H9 (cell line): ENCODE results near the gene SMTNL2. TPM values are rescaled to one million over a fixed set of nuclear protein-coding genes. Genes with fewer than 3 reads are reported as not detected.
"Not testable (repeated sequence)": the region's sequence is repeated elsewhere in the genome, so short reads cannot be mapped to it uniquely, and the experiment has no call there.

Experiments used
- DNase-seq: peaks from one replicate; pipeline ENCODE4 v3.0.0-alpha.2; 2017
- H2AFZ ChIP-seq: one replicate; pipeline ENCODE4 v1.6.1; 2013; ENCODE audit warnings: mild to moderate bottlenecking, low read length, control low read depth, moderate library complexity
- H2AK5ac ChIP-seq: 2 replicates; pipeline ENCODE4 v1.6.1; 2013; ENCODE audit warnings: low read length, control low read depth, mixed read lengths; ENCODE audit not compliant: insufficient read length
- H2BK120ac ChIP-seq: one replicate; pipeline ENCODE4 v1.6.1; 2013; ENCODE audit warnings: low read depth, mild to moderate bottlenecking, low read length, control low read depth, inconsistent platforms; ENCODE audit not compliant: poor library complexity, severe bottlenecking
- H2BK12ac ChIP-seq: 2 replicates; pipeline ENCODE4 v1.6.1; 2013; ENCODE audit warnings: low read length, control low read depth, mixed read lengths, low read depth; ENCODE audit not compliant: insufficient read length
- H2BK15ac ChIP-seq: 2 replicates; pipeline ENCODE4 v1.6.1; 2013; ENCODE audit warnings: low read depth, low read length, control low read depth
- H2BK20ac ChIP-seq: one replicate; pipeline ENCODE4 v1.6.1; 2013; ENCODE audit warnings: low read depth, mild to moderate bottlenecking, low read length, control low read depth, inconsistent platforms; ENCODE audit not compliant: poor library complexity, severe bottlenecking
- H2BK5ac ChIP-seq: 2 replicates; pipeline ENCODE4 v1.6.1; 2013; ENCODE audit warnings: low read length, control low read depth, mixed read lengths; ENCODE audit not compliant: insufficient read length
- H3K14ac ChIP-seq: 2 replicates; pipeline ENCODE4 v1.6.1; 2013; ENCODE audit warnings: low read length, control low read depth; ENCODE audit not compliant: insufficient read depth
- H3K18ac ChIP-seq: 2 replicates; pipeline ENCODE4 v1.6.1; 2013; ENCODE audit warnings: low read depth, mild to moderate bottlenecking, mixed read lengths, low read length, control low read depth; ENCODE audit not compliant: insufficient read length
- H3K23ac ChIP-seq: 2 replicates; pipeline ENCODE4 v1.6.1; 2013; ENCODE audit warnings: low read length, control low read depth, mixed read lengths, low read depth; ENCODE audit not compliant: insufficient read length
- H3K23me2 ChIP-seq: 2 replicates; pipeline ENCODE4 v1.6.1; 2013; ENCODE audit warnings: low read depth, mild to moderate bottlenecking, mixed read lengths, low read length, control low read depth; ENCODE audit not compliant: insufficient read length, poor library complexity, severe bottlenecking
- H3K27ac ChIP-seq: 2 replicates; pipeline ENCODE4 v1.5.1; 2013; ENCODE audit warnings: low read length, control low read depth, mixed read lengths, low read depth; ENCODE audit not compliant: insufficient read length
- H3K27me3 ChIP-seq: 2 replicates; pipeline ENCODE4 v1.6.1; 2013; ENCODE audit warnings: low read length, control low read depth, inconsistent platforms; ENCODE audit not compliant: insufficient read depth
- H3K4ac ChIP-seq: 2 replicates; pipeline ENCODE4 v1.6.1; 2013; ENCODE audit warnings: low read depth, mild to moderate bottlenecking, control low read depth, inconsistent platforms, low read length, moderate library complexity
- H3K4me1 ChIP-seq: 2 replicates; pipeline ENCODE4 v1.6.1; 2013; ENCODE audit warnings: low read length, control low read depth, inconsistent platforms; ENCODE audit not compliant: insufficient read depth
- H3K4me2 ChIP-seq: 2 replicates; pipeline ENCODE4 v1.6.1; 2013; ENCODE audit warnings: low read length, control low read depth, mixed read lengths; ENCODE audit not compliant: insufficient read length, insufficient read depth
- H3K56ac ChIP-seq: 2 replicates; pipeline ENCODE4 v1.6.1; 2013; ENCODE audit warnings: low read depth, mild to moderate bottlenecking, mixed read lengths, low read length, control low read depth; ENCODE audit not compliant: insufficient read length
- H3K79me1 ChIP-seq: 2 replicates; pipeline ENCODE4 v1.6.1; 2013; ENCODE audit warnings: low read depth, mild to moderate bottlenecking, moderate library complexity, low read length, control low read depth, inconsistent platforms; ENCODE audit not compliant: insufficient read depth, poor library complexity, severe bottlenecking
- H3K79me2 ChIP-seq: 2 replicates; pipeline ENCODE4 v1.6.1; 2013; ENCODE audit warnings: low read length, control low read depth, inconsistent platforms; ENCODE audit not compliant: insufficient read depth
- H3K9ac ChIP-seq: 2 replicates; pipeline ENCODE4 v1.6.1; 2013; ENCODE audit warnings: low read length, control low read depth, mixed read lengths; ENCODE audit not compliant: insufficient read length; ENCODE audit errors: extremely low read depth
- H3K9me3 ChIP-seq: one replicate; pipeline ENCODE4 v1.6.1; 2013; ENCODE audit warnings: low read depth, low read length, inconsistent platforms; ENCODE audit not compliant: control insufficient read depth
- H3T11ph ChIP-seq: one replicate; pipeline ENCODE4 v1.6.1; 2013; ENCODE audit warnings: mild to moderate bottlenecking, low read length, control low read depth, inconsistent platforms
- H4K20me1 ChIP-seq: one replicate; pipeline ENCODE4 v1.6.1; 2013; ENCODE audit not compliant: control insufficient read depth, insufficient read length, insufficient read depth
- H4K5ac ChIP-seq: 2 replicates; pipeline ENCODE4 v1.6.1; 2013; ENCODE audit warnings: low read depth, mild to moderate bottlenecking, mixed read lengths, low read length, control low read depth; ENCODE audit not compliant: insufficient read length
- H4K8ac ChIP-seq: replicated peaks from 2 replicates; pipeline ENCODE4 v1.6.1; 2013; ENCODE audit warnings: low read length, control low read depth, mixed read lengths, low read depth; ENCODE audit not compliant: insufficient read length
- H4K91ac ChIP-seq: 2 replicates; pipeline ENCODE4 v1.6.1; 2013; ENCODE audit warnings: low read depth, mild to moderate bottlenecking, moderate library complexity, mixed read lengths, low read length, control low read depth; ENCODE audit not compliant: insufficient read length
- H3K27ac Mint-ChIP-seq, 3 experiments: 2 replicates in 2 of 3; 3 replicates in 1 of 3; pipeline ENCODE4 v1.8.0; 2020 to 2021; ENCODE audit warnings: mixed read lengths in 3 of 3, mild to moderate bottlenecking in 1 of 3, moderate library complexity in 1 of 3
- H3K27me3 Mint-ChIP-seq: 2 replicates; pipeline ENCODE4 v1.8.0; 2021; ENCODE audit warnings: low read depth, mild to moderate bottlenecking, moderate library complexity, mixed read lengths
- H3K36me3 Mint-ChIP-seq, 3 experiments: 2 replicates in 2 of 3; 3 replicates in 1 of 3; pipeline ENCODE4 v1.8.0; 2020 to 2021; ENCODE audit warnings: low read depth in 3 of 3, mixed read lengths in 3 of 3; ENCODE audit not compliant: insufficient read depth in 1 of 3
- H3K4me1 Mint-ChIP-seq, 2 experiments: 2 replicates each; pipeline ENCODE4 v1.8.0; 2020; ENCODE audit warnings: mixed read lengths in 2 of 2
- H3K4me3 Mint-ChIP-seq, 2 experiments: 2 replicates in 1 of 2; 3 replicates in 1 of 2; pipeline ENCODE4 v1.8.0; 2020 to 2021; ENCODE audit warnings: mild to moderate bottlenecking in 2 of 2, mixed read lengths in 2 of 2, moderate library complexity in 1 of 2
- H3K9me3 Mint-ChIP-seq, 2 experiments: 2 replicates in 1 of 2; 3 replicates in 1 of 2; pipeline ENCODE4 v1.8.0; 2020; ENCODE audit warnings: mild to moderate bottlenecking in 2 of 2, mixed read lengths in 2 of 2, moderate library complexity in 1 of 2
- WGBS: extraction: QIAGEN DNeasy Blood & Tissue Kit; methylation state at CpG from one replicate; pipeline ENCODE4 v1.1.7; 2013; ENCODE audit warnings: missing lambda C conversion rate, low lambda C conversion rate, mixed read lengths; ENCODE audit not compliant: insufficient read length; ENCODE audit errors: extremely low coverage; 5-methylcytosine and 5-hydroxymethylcytosine counted together
- total RNA-seq: library from RNA; stranded (reverse); gene quantifications from 2 replicates; pipeline ENCODE4 v1.2.1, GENCODE V29; 2021
- TF ChIP-seq, protein P1 (sequence below): fragments of 200-600 bp; sonication (generic); conservative IDR thresholded peaks from 3 replicates; pipeline ENCODE4 v1.8.0; 2021; ENCODE audit warnings: antibody characterized with exemption, mild to moderate bottlenecking

Gene SMTNL2
- total RNA-seq, 1 experiment from 2014 or later: 0.77 TPM

GRCh38 chr17:4639301-4640059, 55.2 kb downstream of the SMTNL2 start:
- H3T11ph ChIP-seq, H4K5ac ChIP-seq, H2BK20ac ChIP-seq, H2BK5ac ChIP-seq, H3K4ac ChIP-seq, H3K23ac ChIP-seq, H3K27ac Mint-ChIP-seq, H3K79me1 ChIP-seq, H2BK120ac ChIP-seq, H3K9ac ChIP-seq, H3K4me1 ChIP-seq, H2AK5ac ChIP-seq, H3K27ac ChIP-seq, H3K36me3 Mint-ChIP-seq, H3K79me2 ChIP-seq, H3K14ac ChIP-seq, H2AFZ ChIP-seq, H4K20me1 ChIP-seq, H3K56ac ChIP-seq, H4K91ac ChIP-seq, H3K9me3 ChIP-seq, H3K9me3 Mint-ChIP-seq, H4K8ac ChIP-seq, H2BK12ac ChIP-seq, H2BK15ac ChIP-seq, H3K18ac ChIP-seq: not testable (repeated sequence)
- H3K27me3 ChIP-seq: peaks cover 30% of the 10 kb centered on the region; the same call in 1 of the 2 replicates
- Mint-ChIP-seq H3K27me3 (peaks cover 90% of the 10 kb centered on the region), H3K4me1 (peaks cover 38 to 52% of the 10 kb centered on the region in 2 experiments), H3K4me3 (peak overlapping the region; percentile 54 to 77)
- H3K4me2 ChIP-seq: peak overlapping the region; percentile 9
- TF ChIP-seq, protein P1, sequence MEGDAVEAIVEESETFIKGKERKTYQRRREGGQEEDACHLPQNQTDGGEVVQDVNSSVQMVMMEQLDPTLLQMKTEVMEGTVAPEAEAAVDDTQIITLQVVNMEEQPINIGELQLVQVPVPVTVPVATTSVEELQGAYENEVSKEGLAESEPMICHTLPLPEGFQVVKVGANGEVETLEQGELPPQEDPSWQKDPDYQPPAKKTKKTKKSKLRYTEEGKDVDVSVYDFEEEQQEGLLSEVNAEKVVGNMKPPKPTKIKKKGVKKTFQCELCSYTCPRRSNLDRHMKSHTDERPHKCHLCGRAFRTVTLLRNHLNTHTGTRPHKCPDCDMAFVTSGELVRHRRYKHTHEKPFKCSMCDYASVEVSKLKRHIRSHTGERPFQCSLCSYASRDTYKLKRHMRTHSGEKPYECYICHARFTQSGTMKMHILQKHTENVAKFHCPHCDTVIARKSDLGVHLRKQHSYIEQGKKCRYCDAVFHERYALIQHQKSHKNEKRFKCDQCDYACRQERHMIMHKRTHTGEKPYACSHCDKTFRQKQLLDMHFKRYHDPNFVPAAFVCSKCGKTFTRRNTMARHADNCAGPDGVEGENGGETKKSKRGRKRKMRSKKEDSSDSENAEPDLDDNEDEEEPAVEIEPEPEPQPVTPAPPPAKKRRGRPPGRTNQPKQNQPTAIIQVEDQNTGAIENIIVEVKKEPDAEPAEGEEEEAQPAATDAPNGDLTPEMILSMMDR: peak; percentile 49; the same call in 2 of the 3 replicates
- peaks cover 14% of the 10 kb centered on the region for H3K23me2 ChIP-seq
- peak; percentile 88 for DNase-seq
- WGBS: no CpG with 5 or more reads among the region's 56 CpGs

DNA sequence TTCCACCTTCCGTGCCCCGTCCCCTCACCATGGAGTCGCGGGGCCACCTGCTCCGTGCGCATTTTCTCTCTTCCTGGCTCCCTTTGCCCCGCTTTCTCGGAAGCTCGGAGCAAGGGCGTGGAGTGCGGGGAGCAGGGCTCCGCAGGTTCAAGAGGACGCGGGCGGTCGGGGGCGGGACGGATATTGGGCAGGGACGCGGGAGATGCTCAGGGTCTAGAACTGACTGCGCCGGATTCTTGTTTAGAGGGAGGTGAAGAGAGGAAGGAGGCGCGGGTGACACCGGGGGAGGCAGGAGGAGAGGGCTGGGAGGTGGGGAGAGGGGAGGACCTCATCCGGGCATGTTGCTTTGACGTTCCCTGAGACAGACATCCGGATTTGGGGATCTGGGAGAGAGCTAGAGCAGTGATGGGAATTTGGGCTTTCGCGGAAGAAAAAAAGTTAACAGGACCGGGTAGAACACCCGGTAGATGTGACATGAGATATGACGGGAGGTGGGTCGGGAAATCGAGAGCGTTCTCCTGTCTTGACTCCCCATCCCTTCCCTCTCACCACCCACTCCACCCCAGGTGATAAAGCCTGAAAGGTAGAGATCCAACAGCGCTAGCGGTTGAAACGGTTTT, 56.4 kb downstream of the SMTNL2 start:
- DNase-seq, H3K79me1 ChIP-seq, H4K91ac ChIP-seq, H3K56ac ChIP-seq, H3K27ac Mint-ChIP-seq, H4K5ac ChIP-seq, H3K9me3 ChIP-seq, H3K23ac ChIP-seq, H3K79me2 ChIP-seq, H2AFZ ChIP-seq, H2BK120ac ChIP-seq, H3K4me1 ChIP-seq, H2BK5ac ChIP-seq, H3K27ac ChIP-seq, H4K8ac ChIP-seq, H3K4ac ChIP-seq, H3T11ph ChIP-seq, H3K36me3 Mint-ChIP-seq, H2AK5ac ChIP-seq, H3K14ac ChIP-seq, H2BK20ac ChIP-seq, H3K9me3 Mint-ChIP-seq, H4K20me1 ChIP-seq, H3K9ac ChIP-seq, H2BK15ac ChIP-seq, H2BK12ac ChIP-seq, H3K18ac ChIP-seq: not testable (repeated sequence)
- peak overlapping the region; percentile 78 for H3K4me2 ChIP-seq
- H3K4me3 Mint-ChIP-seq: peak overlapping the region; percentile 43 to 83
- peaks cover 95% of the 10 kb centered on the region for H3K27me3 Mint-ChIP-seq
- peaks cover 36 to 49% of the 10 kb centered on the region in 2 experiments for H3K4me1 Mint-ChIP-seq
- peaks cover 30% of the 10 kb centered on the region; the same call in 1 of the 2 replicates for H3K27me3 ChIP-seq
- no CpG with 5 or more reads among the region's 39 CpGs for WGBS
- H3K23me2 ChIP-seq: peaks cover 14% of the 10 kb centered on the region
